Left ventricle myocardium inferior (tissue), 1 donor: ENCODE measurements around the gene MUC2. TPM values are rescaled to one million over a fixed set of nuclear protein-coding genes. Genes with fewer than 3 reads are reported as not detected.

Experiments used
- DNase-seq: peaks from one replicate; pipeline ENCODE4 v3.0.0-alpha.2; 2020
- H3K27ac ChIP-seq: fragments of 200-600 bp; replicated peaks from 2 replicates; pipeline ENCODE4 v1.8.0; 2021
- H3K27me3 ChIP-seq: fragments of 200-600 bp; 2 replicates; pipeline ENCODE4 v1.8.0; 2021; ENCODE audit warnings: low read depth
- H3K36me3 ChIP-seq: fragments of 200-600 bp; 2 replicates; pipeline ENCODE4 v1.8.0; 2021
- H3K4me1 ChIP-seq: fragments of 200-600 bp; 2 replicates; pipeline ENCODE4 v1.8.0; 2021
- H3K4me3 ChIP-seq: fragments of 200-600 bp; 2 replicates; pipeline ENCODE4 v1.8.0; 2021; ENCODE audit warnings: mild to moderate bottlenecking, moderate library complexity
- H3K9me3 ChIP-seq: fragments of 200-600 bp; replicated peaks from 2 replicates; pipeline ENCODE4 v1.8.0; 2021
- CTCF ChIP-seq: fragments of 200-600 bp; IDR thresholded peaks from 2 replicates; pipeline ENCODE4 v1.8.0; 2021; ENCODE audit warnings: antibody characterized with exemption, mild to moderate bottlenecking, borderline replicate concordance
- intact Hi-C: fragments of 100-400 bp; cut with micrococcal nuclease; formaldehyde crosslinking; loops from one replicate; pipeline ENCODE4 v1.11.0; 2022
- total RNA-seq: library from RNA; stranded (reverse); fragmentation: NEBNext Ultra II Directional; extraction: Animal tissue kit (Norgen Biotek cat#: 25700); gene quantifications from one replicate; pipeline ENCODE4 v1.2.1, GENCODE V29; 2021
- donor health status: DM: no; HTN: yes; CAD: no; lungs with severe emphysema.

The MUC2 gene
- total RNA-seq, 1 donor from 2014 or later: 0.03 TPM

- Histone ChIP-seq H3K27me3 (peaks cover 64% of the 10 kb centered on the region), H3K27ac (no peak overlapping the region), H3K9me3 (peaks cover 7% of the 10 kb centered on the region), H3K4me1 (no peaks in the 10 kb centered on the region), H3K4me3 (no peak overlapping the region), H3K36me3 (no peaks in the 10 kb centered on the region)
- DNase-seq: no peak
- no peak for TF ChIP-seq CTCF
- intact Hi-C loops: no loop called here
Measured at GRCh38 chr11:1044160-1044559, 30.5 kb upstream of the MUC2 start.

- no peak for DNase-seq
- peaks cover 7% of the 10 kb centered on the region for H3K9me3 ChIP-seq
- no peak for TF ChIP-seq CTCF
- intact Hi-C loops: no loop called here
- H3K27me3 ChIP-seq: peaks cover 70% of the 10 kb centered on the region
- H3K4me1 ChIP-seq: peaks cover 6% of the 10 kb centered on the region
- no peaks in the 10 kb centered on the region for H3K36me3 ChIP-seq
- no peak overlapping the region for H3K4me3 ChIP-seq
- H3K27ac ChIP-seq: no peak overlapping the region
Measured at GRCh38 chr11:1047595-1048156, 27.0 kb upstream of the MUC2 start.

GRCh38 chr11:1048375-1049070, 26.2 kb upstream of the MUC2 start:
- H3K36me3 ChIP-seq: no peaks in the 10 kb centered on the region
- TF ChIP-seq CTCF: no peak
- peaks cover 72% of the 10 kb centered on the region for H3K27me3 ChIP-seq
- intact Hi-C loops: no loop called here
- no peak overlapping the region for H3K27ac ChIP-seq
- H3K4me1 ChIP-seq: peaks cover 6% of the 10 kb centered on the region
- DNase-seq: no peak
- H3K4me3 ChIP-seq: no peak overlapping the region
- peaks cover 7% of the 10 kb centered on the region for H3K9me3 ChIP-seq

GRCh38 chr11:1049071-1049405, 25.6 kb upstream of the MUC2 start:
- no peak for DNase-seq
- no peaks in the 10 kb centered on the region for H3K36me3 ChIP-seq
- no peak overlapping the region for H3K4me3 ChIP-seq
- TF ChIP-seq CTCF: no peak
- peaks cover 77% of the 10 kb centered on the region for H3K27me3 ChIP-seq
- no peak overlapping the region for H3K27ac ChIP-seq
- intact Hi-C loops: no loop called here
- peaks cover 8% of the 10 kb centered on the region for H3K4me1 ChIP-seq
- H3K9me3 ChIP-seq: peaks cover 7% of the 10 kb centered on the region

GRCh38 chr11:1049431-1049891, 25.2 kb upstream of the MUC2 start:
- DNase-seq: no peak
- H3K4me3 ChIP-seq: no peak overlapping the region
- peaks cover 81% of the 10 kb centered on the region for H3K27me3 ChIP-seq
- peaks cover 8% of the 10 kb centered on the region for H3K4me1 ChIP-seq
- H3K36me3 ChIP-seq: no peaks in the 10 kb centered on the region
- H3K9me3 ChIP-seq: peaks cover 7% of the 10 kb centered on the region
- intact Hi-C loops: no loop called here
- no peak for TF ChIP-seq CTCF
- H3K27ac ChIP-seq: no peak overlapping the region
